Astrocyte of the cerebellum (primary cell): Measurements from ENCODE around the gene WASF2.

ENCODE experiments used
- DNase-seq: peaks from one replicate; pipeline ENCODE4 v3.0.0-alpha.2; 2011; ENCODE audit warnings: low read depth
- H3K4me3 ChIP-seq: 2 replicates; pipeline ENCODE4 v1.5.1; 2011; ENCODE audit warnings: mild to moderate bottlenecking, low read depth, low read length, moderate library complexity
- in situ Hi-C: cut with HindIII; loops from 2 replicates; pipeline ENCODE4 v1.10.0; 2017; ENCODE audit warnings: low sequenced_read_pairs
- TF ChIP-seq, protein P1 (sequence below): IDR thresholded peaks from 2 replicates; pipeline ENCODE4 v1.5.1; 2012; ENCODE audit warnings: low read length, low read depth, moderate library complexity, mild to moderate bottlenecking; ENCODE audit errors: missing control alignments

WASF2 gene

GRCh38 chr1:27399251-27400025, 90.5 kb downstream of the WASF2 start:
- TF ChIP-seq, protein P1, sequence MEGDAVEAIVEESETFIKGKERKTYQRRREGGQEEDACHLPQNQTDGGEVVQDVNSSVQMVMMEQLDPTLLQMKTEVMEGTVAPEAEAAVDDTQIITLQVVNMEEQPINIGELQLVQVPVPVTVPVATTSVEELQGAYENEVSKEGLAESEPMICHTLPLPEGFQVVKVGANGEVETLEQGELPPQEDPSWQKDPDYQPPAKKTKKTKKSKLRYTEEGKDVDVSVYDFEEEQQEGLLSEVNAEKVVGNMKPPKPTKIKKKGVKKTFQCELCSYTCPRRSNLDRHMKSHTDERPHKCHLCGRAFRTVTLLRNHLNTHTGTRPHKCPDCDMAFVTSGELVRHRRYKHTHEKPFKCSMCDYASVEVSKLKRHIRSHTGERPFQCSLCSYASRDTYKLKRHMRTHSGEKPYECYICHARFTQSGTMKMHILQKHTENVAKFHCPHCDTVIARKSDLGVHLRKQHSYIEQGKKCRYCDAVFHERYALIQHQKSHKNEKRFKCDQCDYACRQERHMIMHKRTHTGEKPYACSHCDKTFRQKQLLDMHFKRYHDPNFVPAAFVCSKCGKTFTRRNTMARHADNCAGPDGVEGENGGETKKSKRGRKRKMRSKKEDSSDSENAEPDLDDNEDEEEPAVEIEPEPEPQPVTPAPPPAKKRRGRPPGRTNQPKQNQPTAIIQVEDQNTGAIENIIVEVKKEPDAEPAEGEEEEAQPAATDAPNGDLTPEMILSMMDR: no peak
- in situ Hi-C loops: loop anchor here (5.0 kb wide), 2 partner anchors 107 to 198 kb away; no protein-coding TSS in a partner anchor

DNA sequence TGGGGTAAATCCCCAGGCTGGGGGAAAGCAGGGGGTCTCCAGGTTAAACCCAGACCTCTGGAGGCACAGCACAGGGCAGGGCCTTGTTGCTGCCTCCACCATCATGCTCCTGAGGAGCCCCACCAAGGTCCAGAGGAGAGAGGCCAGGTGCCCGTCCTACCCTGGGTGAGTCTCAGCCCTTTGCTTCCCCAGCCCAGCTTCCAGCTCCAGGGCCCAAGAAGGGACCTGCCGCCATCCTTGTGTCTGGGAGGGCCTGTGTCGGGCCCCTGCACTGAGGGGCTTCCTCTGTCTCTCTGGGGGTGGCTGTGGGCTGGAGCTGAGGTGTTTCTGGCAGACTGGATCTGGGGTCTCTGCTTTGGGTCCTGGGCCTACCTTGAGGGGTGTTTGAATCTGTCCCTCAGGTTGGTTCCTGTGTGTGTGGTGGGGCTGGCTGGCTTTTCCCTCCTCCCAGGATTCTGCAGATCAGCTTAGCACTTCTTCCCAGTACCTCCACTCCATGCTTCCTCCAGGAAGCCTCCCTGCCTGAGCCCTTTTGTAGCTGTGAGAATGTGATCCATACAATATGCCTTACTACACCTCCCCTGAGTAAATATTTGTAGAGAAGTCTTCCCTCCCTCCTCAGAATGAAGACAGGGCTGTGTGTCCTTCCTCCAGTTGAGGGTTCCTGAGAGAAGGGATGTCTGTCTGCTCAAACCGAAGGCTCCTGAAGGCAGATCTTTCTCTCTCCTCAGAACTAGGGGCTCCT, 91.4 kb downstream of the WASF2 start:
- no peak overlapping the region for H3K4me3 ChIP-seq
- no peak for DNase-seq
- TF ChIP-seq, protein P1: no peak
- in situ Hi-C loops: loop anchor here (5.0 kb wide), 1 partner anchor 106 kb away; no protein-coding TSS in a partner anchor

More at GRCh38 chr1:27399251-27400025, 90.5 kb downstream of the WASF2 start:
- no peak for DNase-seq
- H3K4me3 ChIP-seq: no peak overlapping the region

DNA sequence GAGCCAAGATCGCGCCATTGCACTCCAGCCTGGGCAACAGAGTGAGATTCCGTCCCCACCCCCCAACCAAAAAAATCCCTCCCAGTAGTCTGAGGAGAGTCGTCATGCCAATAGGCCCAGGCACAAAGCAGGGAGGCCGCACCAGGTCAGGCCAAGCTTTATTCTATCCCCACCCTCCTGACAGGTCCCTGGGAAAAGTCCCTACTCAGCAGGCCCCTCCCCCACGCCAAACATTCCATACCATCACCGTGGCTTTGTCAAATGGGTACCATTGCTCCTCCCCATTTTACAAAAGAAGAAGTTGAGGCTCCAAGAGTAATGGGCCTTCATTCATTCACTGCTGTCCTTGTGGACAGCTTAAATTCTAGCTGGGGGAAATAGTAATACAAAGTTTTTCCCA, 92.2 kb downstream of the WASF2 start:
- DNase-seq: no peak
- in situ Hi-C loops: loop anchor here (5.0 kb wide), 1 partner anchor 105 kb away; no protein-coding TSS in a partner anchor
- H3K4me3 ChIP-seq: no peak overlapping the region
- TF ChIP-seq, protein P1: no peak

DNA sequence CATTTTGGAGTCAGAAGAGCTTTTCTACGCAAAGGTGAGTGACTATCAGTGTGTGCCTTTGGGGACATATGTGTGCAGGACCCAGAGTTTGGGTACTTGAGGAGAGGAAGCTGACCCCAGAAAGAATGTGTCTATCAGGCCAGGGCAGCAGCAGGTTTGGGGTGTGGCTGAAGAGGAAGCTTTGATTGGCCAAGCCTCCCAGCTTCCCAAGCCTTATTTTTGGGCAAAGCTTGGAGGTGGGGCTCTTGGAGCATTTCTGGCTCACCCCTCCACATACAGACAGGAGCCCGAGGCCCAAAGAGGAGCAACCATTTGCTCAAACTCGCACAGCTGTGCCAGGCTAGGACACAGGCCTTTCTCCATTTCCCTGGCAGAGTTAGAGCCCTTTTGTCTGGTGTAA, 92.9 kb downstream of the WASF2 start:
- TF ChIP-seq, protein P1: no peak
- in situ Hi-C loops: loop anchor here (5.0 kb wide), 1 partner anchor 105 kb away; no protein-coding TSS in a partner anchor

GRCh38 chr1:27395441-27396195, 94.3 kb downstream of the WASF2 start:
- peak; percentile 40 for DNase-seq
- no peak overlapping the region for H3K4me3 ChIP-seq
- TF ChIP-seq, protein P1: peak; percentile 98
- in situ Hi-C loops: loop anchor here (5.0 kb wide), 1 partner anchor 103 kb away; no protein-coding TSS in a partner anchor

More for the DNA sequence above, 92.9 kb downstream of the WASF2 start:
- no peak for DNase-seq
- no peak overlapping the region for H3K4me3 ChIP-seq

- TF ChIP-seq, protein P1: no peak
- in situ Hi-C loops: loop anchor here (5.0 kb wide), 1 partner anchor 103 kb away; no protein-coding TSS in a partner anchor
- H3K4me3 ChIP-seq: no peak overlapping the region
- no peak for DNase-seq
Observed at GRCh38 chr1:27394925-27395324, 95.0 kb downstream of the WASF2 start.
